ENCODE measurements around the gene SARDH. TPM values are rescaled to one million over a fixed set of nuclear protein-coding genes. Genes with fewer than 3 reads are reported as not detected.

SARDH gene
- polyA plus RNA-seq, 3 donors from 2014 or later = 0.08 to 6.8 (median 1.2) TPM

DNA sequence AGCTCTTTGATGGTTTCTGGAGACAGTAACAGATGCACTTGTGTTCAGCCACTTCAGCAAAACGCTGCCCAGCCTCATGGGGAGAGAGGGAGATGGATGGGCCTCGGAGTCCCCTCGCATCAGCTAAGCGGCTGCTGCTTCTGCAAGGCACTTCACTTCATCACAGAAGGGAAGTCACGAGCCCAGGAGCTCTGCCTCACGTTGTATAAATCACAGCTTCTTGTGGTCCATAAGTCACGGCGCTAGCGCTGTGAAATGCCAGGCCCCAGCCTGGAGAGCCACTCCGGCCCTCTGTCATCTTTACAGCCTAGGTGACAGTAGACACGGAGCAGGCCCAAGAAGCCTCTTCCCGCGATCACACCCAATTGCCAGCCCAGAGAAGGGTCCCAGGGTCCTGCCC lies 78.6 kb downstream of the SARDH start:
- Mint-ChIP-seq H3K4me3 (no peak overlapping the region), H3K27me3 (ENCODE audit: low read depth in 3 of 3) (peaks cover 6 to 14% (median 13%) of the 10 kb centered on the region in 3 donors), H3K36me3 (no peaks in the 10 kb centered on the region), H3K4me1 (no peaks in the 10 kb centered on the region), H3K9me3 (no peaks in the 10 kb centered on the region), H3K27ac (no peak overlapping the region)
- no peak for DNase-seq

DNA sequence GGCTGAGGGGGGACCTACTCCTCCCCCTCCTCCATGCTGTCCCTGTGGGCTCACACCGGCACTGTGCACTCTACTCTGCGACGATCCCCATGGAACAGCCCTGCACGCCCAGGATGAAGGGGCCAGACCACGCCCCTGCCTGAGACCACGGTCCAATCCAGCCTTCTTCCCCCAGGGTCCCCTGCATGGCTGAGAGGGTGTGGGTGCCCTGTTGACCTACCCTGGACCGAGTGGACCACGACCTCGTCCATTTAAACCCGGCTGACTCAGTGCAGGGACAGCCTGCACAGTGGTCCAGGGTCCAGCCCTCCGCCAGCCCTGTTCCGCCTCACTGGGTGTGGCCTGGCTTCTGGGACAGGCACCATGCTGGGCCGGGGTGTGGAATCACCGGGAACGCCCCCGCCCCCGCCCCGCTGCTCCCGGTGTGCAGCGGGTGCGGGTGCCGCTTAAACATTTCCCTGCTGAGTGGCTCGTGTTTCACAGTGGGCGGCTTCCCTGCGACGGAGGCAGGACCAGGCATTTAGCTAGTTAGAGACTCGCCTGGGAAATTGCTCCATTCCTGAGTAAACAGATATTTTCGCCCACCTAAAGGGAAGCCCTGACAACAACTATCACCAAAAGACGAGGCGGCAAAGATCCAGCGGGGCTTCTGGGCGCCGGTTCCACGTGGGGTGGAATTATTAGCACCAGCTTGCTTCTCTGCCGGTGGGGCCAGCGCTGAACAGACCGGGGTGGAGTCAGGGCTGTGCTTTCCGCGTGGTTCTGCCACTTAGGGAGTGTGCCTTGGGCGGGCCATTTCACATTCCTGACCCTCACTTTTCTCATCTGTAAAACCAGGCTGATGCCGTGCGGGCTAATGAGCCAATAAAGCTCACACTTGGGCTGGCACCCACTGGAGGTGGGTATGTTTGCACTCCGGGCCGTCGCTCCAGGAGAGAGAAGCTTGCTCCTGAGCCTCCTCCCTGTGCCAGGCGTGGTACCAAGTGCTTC lies 79.4 kb downstream of the SARDH start:
- peaks cover 6 to 16% (median 15%) of the 10 kb centered on the region in 3 donors for H3K27me3 Mint-ChIP-seq (ENCODE audit: low read depth in 3 of 3)
- DNase-seq = no peak

DNA sequence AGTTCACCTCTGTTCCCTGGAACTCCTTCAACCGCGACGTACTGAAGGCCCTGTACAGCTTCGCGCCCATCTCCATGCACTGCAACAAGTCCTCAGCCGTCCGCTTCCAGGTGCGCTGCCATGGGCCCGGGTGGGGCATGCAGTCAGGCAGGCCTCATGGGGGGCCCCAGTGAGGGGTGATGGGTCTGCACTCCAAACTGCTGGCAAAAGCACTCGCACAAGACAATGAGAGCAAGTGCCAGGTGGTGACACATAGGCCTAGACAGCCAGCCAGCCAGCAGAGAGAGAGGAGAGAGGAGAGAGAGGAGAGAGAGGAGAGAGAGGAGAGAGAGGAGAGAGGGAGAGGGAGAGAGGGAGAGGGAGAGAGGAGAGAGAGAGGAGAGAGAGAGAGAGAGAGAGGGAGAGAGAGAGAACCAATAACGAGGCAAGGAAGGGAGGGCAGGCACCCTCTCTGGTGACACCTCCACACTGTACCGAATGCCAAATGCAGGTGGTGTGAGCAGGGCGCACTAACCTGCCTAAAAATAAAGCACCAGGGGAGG lies 81.0 kb downstream of the SARDH start:
- no peak overlapping the region for H3K4me3 Mint-ChIP-seq
- no peaks in the 10 kb centered on the region for H3K36me3 Mint-ChIP-seq
- peaks cover 8 to 15% (median 14%) of the 10 kb centered on the region in 3 donors for H3K27me3 Mint-ChIP-seq (ENCODE audit: low read depth in 3 of 3)
- no peaks in the 10 kb centered on the region for H3K4me1 Mint-ChIP-seq
- no peak for DNase-seq
- H3K9me3 Mint-ChIP-seq = peaks cover 0 to 2% (median 0%) of the 10 kb centered on the region in 6 donors
- no peak overlapping the region for H3K27ac Mint-ChIP-seq

More for the DNA sequence above, 79.4 kb downstream of the SARDH start:
- no peaks in the 10 kb centered on the region for H3K9me3 Mint-ChIP-seq
- no peak overlapping the region for H3K27ac Mint-ChIP-seq
- no peaks in the 10 kb centered on the region for H3K36me3 Mint-ChIP-seq
- no peak overlapping the region for H3K4me3 Mint-ChIP-seq
- H3K4me1 Mint-ChIP-seq = no peaks in the 10 kb centered on the region

DNA sequence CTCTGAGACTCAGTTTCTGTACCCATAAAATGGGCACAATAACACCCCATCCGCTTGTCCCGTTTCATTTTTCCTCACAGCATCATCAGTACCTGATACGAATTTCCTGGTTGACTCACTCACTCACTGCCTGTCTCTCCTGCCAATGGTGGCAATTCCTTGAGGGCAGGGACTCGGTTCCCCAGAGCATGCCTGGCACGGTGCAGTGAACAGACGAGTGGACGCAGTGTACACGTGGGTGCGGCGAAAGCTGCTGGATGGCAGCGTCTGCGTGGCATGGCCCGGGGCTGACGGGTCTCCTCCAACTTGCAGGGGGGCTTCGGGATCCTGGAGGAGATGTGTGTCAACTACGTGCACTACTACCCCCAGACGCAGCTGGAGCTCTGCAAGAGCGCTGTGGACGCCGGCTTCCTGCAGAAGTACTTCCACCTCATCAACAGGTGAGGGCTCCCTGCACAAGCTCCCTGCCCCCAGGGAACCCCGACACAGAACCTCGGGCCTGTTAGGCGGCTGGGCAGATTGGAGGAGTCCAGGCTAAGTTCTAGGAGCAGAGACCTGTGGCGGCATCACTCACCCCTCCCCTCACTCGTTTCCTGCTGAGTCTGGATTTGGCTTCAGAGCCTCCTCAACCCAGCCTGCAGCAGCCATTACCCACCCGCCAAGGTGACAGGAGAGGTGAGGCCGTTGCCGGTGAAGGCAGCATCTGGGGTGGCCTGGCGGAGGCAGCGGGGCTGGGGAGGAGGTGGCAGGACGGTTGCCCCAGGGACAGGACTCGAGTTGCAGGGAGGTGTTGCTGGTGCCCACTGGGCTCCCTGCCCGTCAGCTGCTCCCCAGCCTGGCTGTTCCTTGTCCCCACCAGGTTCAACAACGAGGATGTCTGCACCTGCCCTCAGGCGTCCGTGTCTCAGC lies 81.7 kb downstream of the SARDH start:
- Mint-ChIP-seq H3K36me3 (no peaks in the 10 kb centered on the region), H3K27ac (no peak overlapping the region), H3K27me3 (ENCODE audit: low read depth in 3 of 3) (peaks cover 8 to 15% (median 14%) of the 10 kb centered on the region in 3 donors), H3K9me3 (peaks cover 0 to 2% (median 0%) of the 10 kb centered on the region in 6 donors), H3K4me3 (no peak overlapping the region), H3K4me1 (no peaks in the 10 kb centered on the region)
- no peak for DNase-seq

DNA sequence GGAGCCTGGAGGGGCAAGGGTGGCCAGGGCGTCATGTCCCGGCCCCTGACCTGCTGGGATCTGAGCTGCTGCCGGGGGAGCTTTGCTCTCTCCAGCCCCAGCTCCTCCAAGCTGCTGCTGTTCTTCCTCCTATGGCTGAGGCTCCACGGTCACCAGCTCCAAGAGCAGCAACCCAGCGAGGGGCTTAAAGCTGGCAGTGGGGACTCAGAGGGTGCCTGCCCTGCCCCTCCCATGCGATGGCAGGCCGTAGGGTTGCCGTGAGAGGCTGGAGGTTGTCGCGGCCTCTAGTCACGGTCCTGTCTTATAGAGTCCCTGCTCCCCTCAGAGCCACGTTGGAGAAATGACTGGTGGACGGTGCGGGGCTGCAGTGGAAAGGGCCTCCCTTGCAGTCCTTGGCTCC lies 82.5 kb downstream of the SARDH start:
- Mint-ChIP-seq H3K27me3 (ENCODE audit: low read depth in 3 of 3) (peaks cover 8 to 15% (median 14%) of the 10 kb centered on the region in 3 donors), H3K36me3 (no peaks in the 10 kb centered on the region), H3K4me1 (no peaks in the 10 kb centered on the region)

DNA sequence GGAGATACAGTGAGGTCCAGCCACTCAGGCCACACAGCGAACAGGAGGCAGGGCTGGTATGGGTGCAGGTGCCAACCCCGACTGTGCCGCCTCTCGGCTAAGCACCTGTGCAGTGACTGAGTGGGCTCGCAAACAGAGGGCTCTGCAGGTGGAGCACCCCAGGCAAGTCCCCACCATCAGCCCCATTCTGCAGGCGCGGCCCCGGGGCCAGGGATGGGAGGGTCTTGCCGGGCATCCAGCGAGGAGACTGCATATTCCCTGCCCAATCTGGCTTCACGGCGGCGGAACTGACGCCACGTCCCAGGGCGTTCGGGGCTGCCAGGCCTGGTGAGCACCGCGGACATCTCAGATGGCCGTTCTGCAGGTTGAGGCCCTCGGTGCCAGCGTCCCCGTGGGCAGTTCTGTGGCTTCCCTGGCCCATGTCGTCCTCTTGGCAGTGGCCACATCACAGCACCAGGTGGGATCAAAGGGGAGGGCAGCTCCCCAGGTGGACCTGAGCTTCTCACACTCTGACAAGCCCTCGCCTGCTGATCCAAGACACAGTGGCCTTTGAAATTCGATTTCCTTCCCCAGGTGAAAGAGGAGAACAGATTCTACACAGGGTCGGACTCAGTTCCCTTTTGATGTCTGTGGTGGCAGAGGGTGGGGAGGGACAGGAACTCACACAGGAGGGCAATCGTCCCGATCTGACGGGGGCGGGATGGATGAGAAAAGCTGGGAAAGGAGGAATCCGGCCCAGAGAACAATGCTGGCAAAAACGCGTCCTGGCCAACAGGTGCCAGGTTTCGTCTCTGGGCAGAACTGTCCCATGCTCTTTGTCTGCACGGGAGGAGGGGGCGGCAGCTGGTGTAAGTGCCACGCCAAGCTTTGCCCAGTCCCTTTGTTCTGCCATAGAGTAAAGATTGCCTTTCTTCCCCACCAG lies 83.2 kb downstream of the SARDH start:
- Mint-ChIP-seq H3K27ac (no peak overlapping the region), H3K36me3 (no peaks in the 10 kb centered on the region), H3K4me1 (no peaks in the 10 kb centered on the region), H3K4me3 (no peak overlapping the region), H3K27me3 (ENCODE audit: low read depth in 3 of 3) (peaks cover 8 to 16% (median 13%) of the 10 kb centered on the region in 3 donors), H3K9me3 (peaks cover 0 to 2% (median 0%) of the 10 kb centered on the region in 6 donors)
- DNase-seq = no peak

More for the DNA sequence above, 82.5 kb downstream of the SARDH start:
- H3K27ac Mint-ChIP-seq = no peak overlapping the region
- H3K4me3 Mint-ChIP-seq = no peak overlapping the region
- no peak for DNase-seq
- peaks cover 0 to 2% (median 0%) of the 10 kb centered on the region in 6 donors for H3K9me3 Mint-ChIP-seq

DNA sequence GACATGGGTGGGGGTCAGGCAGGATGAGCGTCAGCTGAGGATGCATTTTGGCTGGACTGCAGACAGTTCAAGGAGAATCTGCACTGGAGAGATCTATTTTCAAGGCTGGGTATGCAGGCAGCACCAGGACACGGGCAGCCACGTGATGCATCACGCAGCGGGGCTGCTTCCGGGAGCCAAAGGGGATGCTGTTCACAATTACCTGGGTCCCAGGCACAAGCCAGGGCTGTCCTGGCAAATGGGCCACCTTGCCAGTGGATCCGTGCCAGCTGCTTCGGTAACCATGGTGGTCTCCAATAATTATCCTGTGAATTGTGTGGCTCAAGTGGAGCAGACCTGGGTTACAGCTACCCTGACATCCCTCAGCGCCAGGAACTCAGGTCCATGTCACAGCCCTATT lies 84.5 kb downstream of the SARDH start:
- Mint-ChIP-seq H3K27me3 (ENCODE audit: low read depth in 3 of 3) (peaks cover 8 to 15% (median 10%) of the 10 kb centered on the region in 3 donors), H3K9me3 (peaks cover 0 to 2% (median 0%) of the 10 kb centered on the region in 6 donors), H3K27ac (no peak overlapping the region), H3K36me3 (no peaks in the 10 kb centered on the region), H3K4me3 (no peak overlapping the region), H3K4me1 (no peaks in the 10 kb centered on the region)
- no peak for DNase-seq

DNA sequence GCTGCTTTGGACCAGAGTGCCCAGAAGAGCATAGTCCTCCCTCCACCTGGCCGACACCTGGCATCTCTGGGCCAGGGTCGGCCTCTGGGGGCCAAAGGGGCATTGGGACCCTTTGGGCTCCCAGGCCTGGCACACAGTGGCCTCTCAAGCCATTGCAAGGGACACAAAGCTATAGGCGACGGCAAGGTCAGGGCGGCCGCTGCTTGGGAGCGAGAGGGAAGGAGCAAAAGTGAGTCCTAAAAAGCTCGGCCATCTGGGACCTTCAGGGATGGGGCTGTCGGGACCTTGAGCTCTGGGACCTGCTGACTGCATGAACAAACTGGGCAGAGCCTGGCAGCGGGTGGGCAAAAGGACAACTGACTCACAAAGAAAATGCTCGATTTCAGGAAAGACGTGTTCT lies 88.1 kb downstream of the SARDH start:
- H3K27me3 Mint-ChIP-seq (ENCODE audit: low read depth in 3 of 3) = peaks cover 6 to 10% (median 9%) of the 10 kb centered on the region in 3 donors
- no peak overlapping the region for H3K27ac Mint-ChIP-seq
- H3K4me3 Mint-ChIP-seq = no peak overlapping the region
- H3K9me3 Mint-ChIP-seq = peaks cover 0 to 4% (median 0%) of the 10 kb centered on the region in 6 donors
- no peak for DNase-seq
- no peaks in the 10 kb centered on the region for H3K4me1 Mint-ChIP-seq
- no peaks in the 10 kb centered on the region for H3K36me3 Mint-ChIP-seq

DNA sequence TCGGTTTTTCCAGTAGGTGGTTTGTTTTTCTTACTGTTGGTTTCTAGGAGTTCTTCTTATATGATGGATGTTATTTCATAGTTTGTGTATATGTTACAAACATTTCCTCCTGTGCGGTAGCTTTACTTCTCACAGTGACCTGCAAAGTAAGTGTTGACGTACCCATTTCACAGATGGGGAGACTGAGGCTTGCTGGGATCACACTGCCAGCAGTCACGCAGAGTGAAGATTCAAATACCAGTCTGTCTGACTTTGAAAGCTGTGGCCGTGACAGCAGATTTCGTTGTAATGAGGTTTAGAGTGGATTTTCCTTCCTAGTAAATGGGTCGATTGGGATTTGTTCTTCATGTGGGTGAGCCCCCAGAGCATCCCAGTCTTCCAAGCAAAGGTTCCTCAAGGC lies 89.0 kb downstream of the SARDH start:
- no peak overlapping the region for H3K4me3 Mint-ChIP-seq
- no peaks in the 10 kb centered on the region for H3K36me3 Mint-ChIP-seq
- no peaks in the 10 kb centered on the region for H3K4me1 Mint-ChIP-seq
- H3K9me3 Mint-ChIP-seq = peaks cover 0 to 4% (median 0%) of the 10 kb centered on the region in 6 donors
- H3K27ac Mint-ChIP-seq = no peak overlapping the region
- H3K27me3 Mint-ChIP-seq (ENCODE audit: low read depth in 3 of 3) = peaks cover 6 to 8% (median 7%) of the 10 kb centered on the region in 3 donors
- no peak for DNase-seq

DNA sequence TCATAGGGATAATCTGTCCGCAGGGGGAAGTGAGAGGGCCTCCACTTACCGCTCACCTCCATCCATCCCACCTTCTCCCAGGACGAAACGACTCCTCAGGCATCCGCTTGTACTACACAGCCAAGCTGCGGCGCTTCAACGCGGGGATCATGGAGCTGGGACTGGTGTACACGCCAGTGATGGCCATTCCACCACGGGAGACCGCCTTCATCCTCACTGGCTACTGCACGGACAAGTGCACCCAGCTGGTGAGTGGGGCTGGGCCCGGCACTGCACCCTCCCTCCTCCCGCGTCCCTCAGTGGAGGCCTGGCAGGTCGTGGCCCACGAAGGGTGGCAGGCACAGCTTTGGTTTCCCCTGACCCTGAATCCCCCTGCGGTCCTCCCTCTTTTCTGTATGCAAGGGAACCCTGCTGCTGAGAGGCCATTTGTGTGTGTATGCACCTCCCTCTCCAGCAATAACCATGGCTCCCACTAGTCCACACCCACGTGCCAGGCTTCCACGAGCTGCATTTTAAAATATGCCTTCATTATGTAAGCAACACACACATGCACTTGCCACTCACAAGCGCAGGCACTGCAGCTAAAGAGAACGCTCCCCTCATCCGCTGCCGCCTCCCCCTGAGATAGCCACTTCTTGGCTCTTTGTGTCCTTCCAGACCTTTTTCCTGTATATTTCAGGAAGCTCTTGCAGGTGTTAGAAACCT lies 90.2 kb downstream of the SARDH start:
- Mint-ChIP-seq H3K9me3 (peaks cover 0 to 2% (median 0%) of the 10 kb centered on the region in 6 donors), H3K36me3 (no peaks in the 10 kb centered on the region), H3K4me3 (no peak overlapping the region), H3K27ac (no peak overlapping the region), H3K27me3 (ENCODE audit: low read depth in 3 of 3) (peaks cover 4 to 7% (median 7%) of the 10 kb centered on the region in 3 donors), H3K4me1 (no peaks in the 10 kb centered on the region)
- DNase-seq = no peak

DNA sequence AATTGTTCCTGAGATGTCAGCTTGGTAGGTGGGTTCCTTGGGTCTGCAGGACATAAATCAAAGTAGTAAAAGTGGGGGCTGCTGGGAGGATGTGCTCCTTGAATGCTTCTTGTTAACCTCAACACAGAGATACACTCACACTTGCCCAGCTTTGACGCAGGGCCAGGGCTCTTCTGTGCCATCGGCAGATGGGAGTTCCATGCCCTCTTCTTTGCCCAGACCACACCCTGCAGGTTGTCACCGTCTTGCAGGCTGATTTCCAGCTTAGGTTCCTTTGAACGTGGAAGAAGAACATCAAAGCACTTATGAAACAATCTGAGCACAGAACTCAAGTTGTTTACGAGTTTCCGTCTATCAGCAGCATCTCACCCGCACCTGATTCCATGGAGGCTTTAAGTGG lies 91.0 kb downstream of the SARDH start:
- Mint-ChIP-seq H3K4me1 (no peaks in the 10 kb centered on the region), H3K27me3 (ENCODE audit: low read depth in 3 of 3) (peaks cover 4 to 7% (median 7%) of the 10 kb centered on the region in 3 donors), H3K36me3 (no peaks in the 10 kb centered on the region), H3K9me3 (peaks cover 0 to 2% (median 0%) of the 10 kb centered on the region in 6 donors), H3K4me3 (no peak overlapping the region), H3K27ac (no peak overlapping the region)
- no peak for DNase-seq

DNA sequence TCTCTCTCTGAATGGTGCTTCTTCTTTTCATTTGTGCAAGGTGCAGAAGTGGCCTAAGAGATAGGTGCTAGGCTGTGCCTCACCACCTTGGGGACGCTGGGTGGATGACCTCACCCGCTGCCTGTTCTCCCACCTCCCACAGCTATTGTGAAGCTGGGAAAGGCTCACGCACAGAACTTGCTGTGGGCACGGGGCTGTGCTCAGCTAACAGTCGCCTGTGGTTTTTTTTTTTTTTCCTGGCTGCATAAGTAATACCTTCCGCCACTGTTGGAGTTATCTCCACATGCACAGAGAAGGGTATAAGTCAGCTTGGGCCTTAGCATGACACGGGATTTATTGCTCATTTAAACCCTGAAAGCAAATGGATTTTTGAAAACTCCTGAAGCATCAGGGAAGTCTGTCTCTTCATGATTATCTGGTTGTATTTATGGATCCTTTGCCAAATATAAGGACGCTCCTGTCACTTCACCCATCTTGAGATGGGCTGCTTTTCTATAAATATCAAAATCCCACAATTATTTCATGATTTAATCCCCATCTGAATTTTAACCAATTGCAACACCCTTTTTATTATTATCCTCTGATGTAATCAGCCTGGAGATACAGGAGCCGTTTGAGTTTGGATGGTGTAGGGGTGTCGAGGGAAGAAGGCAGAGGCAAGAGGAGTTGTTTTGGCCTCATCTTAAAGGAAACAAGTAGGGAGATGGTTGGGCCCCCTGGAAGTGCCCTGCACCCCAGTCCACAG lies 93.0 kb downstream of the SARDH start:
- Mint-ChIP-seq H3K36me3 (no peaks in the 10 kb centered on the region), H3K27ac (no peak overlapping the region), H3K27me3 (ENCODE audit: low read depth in 3 of 3) (peaks cover 7 to 10% (median 8%) of the 10 kb centered on the region in 3 donors), H3K4me1 (no peaks in the 10 kb centered on the region), H3K9me3 (peaks cover 0 to 2% (median 0%) of the 10 kb centered on the region in 6 donors), H3K4me3 (no peak overlapping the region)
- no peak for DNase-seq

All from immature natural killer cell (primary cell).